ENCODE data around the gene PAK1. TPM values are rescaled to one million over a fixed set of nuclear protein-coding genes. Genes with fewer than 3 reads are reported as not detected.
A peak's percentile ranks its signal among the peaks of the same experiment; 100 is the strongest.

Gene PAK1
- total and polyA plus RNA-seq, 9 of the 15 experiments (the other 6 are each of a cell fraction or from before 2014, with no cell fraction given) = 0.52 to 11.7 (median 1.9) TPM

- TF ChIP-seq, protein P1, sequence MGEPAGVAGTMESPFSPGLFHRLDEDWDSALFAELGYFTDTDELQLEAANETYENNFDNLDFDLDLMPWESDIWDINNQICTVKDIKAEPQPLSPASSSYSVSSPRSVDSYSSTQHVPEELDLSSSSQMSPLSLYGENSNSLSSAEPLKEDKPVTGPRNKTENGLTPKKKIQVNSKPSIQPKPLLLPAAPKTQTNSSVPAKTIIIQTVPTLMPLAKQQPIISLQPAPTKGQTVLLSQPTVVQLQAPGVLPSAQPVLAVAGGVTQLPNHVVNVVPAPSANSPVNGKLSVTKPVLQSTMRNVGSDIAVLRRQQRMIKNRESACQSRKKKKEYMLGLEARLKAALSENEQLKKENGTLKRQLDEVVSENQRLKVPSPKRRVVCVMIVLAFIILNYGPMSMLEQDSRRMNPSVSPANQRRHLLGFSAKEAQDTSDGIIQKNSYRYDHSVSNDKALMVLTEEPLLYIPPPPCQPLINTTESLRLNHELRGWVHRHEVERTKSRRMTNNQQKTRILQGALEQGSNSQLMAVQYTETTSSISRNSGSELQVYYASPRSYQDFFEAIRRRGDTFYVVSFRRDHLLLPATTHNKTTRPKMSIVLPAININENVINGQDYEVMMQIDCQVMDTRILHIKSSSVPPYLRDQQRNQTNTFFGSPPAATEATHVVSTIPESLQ (CRISPR knock-in tag; IDR thresholded peaks at IDR 0.05) = no peak
- TF ChIP-seq, protein P2, sequence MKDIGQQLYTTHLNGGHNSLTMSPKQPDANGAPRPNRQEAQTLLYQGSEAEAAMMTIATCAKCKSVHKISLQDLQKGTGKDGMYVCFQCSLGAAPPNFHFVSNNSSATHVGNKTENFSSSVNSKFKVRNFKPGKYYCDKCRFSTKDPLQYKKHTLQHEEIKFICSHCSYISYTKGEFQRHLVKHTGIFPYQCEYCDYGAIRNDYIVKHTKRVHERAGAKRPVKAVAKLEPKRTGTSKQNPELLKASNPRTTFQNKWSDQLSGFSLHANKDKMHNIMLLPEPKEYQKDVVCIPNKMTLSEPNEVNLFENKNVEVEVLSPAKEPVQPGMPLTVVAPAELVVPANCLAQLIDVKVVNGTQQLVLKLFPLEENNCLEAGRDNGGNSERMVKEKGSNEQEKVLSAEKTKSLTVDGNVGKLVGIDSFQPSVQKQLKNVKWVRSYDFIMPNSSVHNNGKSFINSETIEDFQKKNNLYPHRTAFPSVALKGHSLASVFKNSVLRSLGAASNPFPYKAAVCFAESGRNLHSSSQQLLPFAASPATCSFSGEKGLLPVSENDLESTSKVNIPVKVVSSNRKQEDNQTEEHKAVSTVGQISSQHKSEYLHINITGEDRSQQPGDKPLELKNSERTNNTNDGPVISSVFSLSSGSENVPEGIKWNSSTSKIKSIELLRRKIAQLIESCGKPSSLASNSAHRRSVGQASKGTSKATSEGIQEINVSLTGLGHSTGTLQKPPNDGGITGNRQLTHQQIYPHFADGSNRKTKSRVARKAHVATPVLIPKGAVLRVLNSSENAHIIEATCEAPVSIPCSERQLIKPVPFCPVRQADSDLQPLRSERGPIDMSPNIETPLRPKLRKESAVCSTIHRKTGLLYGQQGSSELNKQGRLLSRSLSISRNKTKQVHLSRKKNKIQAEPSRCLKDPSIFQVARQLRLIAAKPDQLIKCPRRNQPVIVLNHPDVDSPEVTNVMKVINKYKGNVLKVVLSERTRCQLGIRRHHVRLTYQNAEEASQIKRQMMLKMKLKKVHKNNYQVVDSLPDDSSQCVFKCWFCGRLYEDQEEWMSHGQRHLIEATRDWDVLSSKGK (CRISPR knock-in tag; IDR thresholded peaks at IDR 0.05) = no peak
- TF ChIP-seq MTA1 (IDR thresholded peaks at IDR 0.05; ENCODE audit: borderline replicate concordance) (no peak), ZNF584 (CRISPR knock-in tag; IDR thresholded peaks at IDR 0.05; ENCODE audit: low read depth) (0 out of 2 replicates have a peak, but pooled peaks have one; percentile 64), PRDM10 (IDR thresholded peaks at IDR 0.05; ENCODE audit: partially characterized antibody) (peak; percentile 96), FOXK2 (conservative IDR thresholded peaks at IDR 0.05 in 1 of 2, IDR thresholded peaks at IDR 0.05 in 1 of 2; ENCODE audit: low read depth in 2 of 2) (peak in 1 of 2 experiments; percentile 64; a peak in 1 of 4 replicates), GABPB1 (CRISPR knock-in tag; IDR thresholded peaks at IDR 0.05) (no peak), THRAP3 (IDR thresholded peaks at IDR 0.05; ENCODE audit: borderline replicate concordance) (no peak), FIP1L1 (IDR thresholded peaks at IDR 0.05; ENCODE audit: low read depth, low read length, poor library complexity, severe bottlenecking) (no peak)
Observed at GRCh38 chr11:77299528-77299993, 174.3 kb downstream of the PAK1 start (continued).
